Fibroblast of skin of back (primary cell): ENCODE results near the gene ALOX15B.
"Not testable (repeated sequence)": the region's sequence is repeated elsewhere in the genome, so short reads cannot be mapped to it uniquely, and the experiment has no call there.

Source experiments
- DNase-seq: peaks from one replicate; pipeline ENCODE4 v3.0.0-alpha.2; 2013

Gene ALOX15B

GRCh38 chr17:8041249-8041928, 2.5 kb downstream of the ALOX15B start:
- peak; percentile 55 for DNase-seq

- DNase-seq = no peak
Measured at GRCh38 chr17:8041979-8042378, 3.1 kb downstream of the ALOX15B start.

GRCh38 chr17:8044819-8045810, 6.3 kb downstream of the ALOX15B start:
- DNase-seq = no peak

GRCh38 chr17:8046306-8046928, 7.6 kb downstream of the ALOX15B start:
- DNase-seq = no peak

GRCh38 chr17:8046929-8047768, 8.3 kb downstream of the ALOX15B start:
- no peak for DNase-seq

- no peak for DNase-seq
Measured at GRCh38 chr17:8047769-8048110, 8.9 kb downstream of the ALOX15B start.

GRCh38 chr17:8048236-8048635, 9.4 kb downstream of the ALOX15B start:
- DNase-seq = no peak

- DNase-seq = no peak
Measured at GRCh38 chr17:8048736-8049135, 9.9 kb downstream of the ALOX15B start.

- DNase-seq = no peak
Measured at GRCh38 chr17:8051831-8052230, 13.0 kb downstream of the ALOX15B start.

GRCh38 chr17:8052256-8053252, 13.7 kb downstream of the ALOX15B start:
- DNase-seq = no peak

- no peak for DNase-seq
Measured at GRCh38 chr17:8053600-8053999, 14.7 kb downstream of the ALOX15B start.

GRCh38 chr17:8055851-8056231, 17.0 kb downstream of the ALOX15B start:
- no peak for DNase-seq

GRCh38 chr17:8056232-8056975, 17.5 kb downstream of the ALOX15B start:
- DNase-seq = peak; percentile 61

GRCh38 chr17:8056976-8057625, 18.2 kb downstream of the ALOX15B start:
- no peak for DNase-seq

- DNase-seq = peak; percentile 72
Measured at GRCh38 chr17:8057691-8058114, 18.8 kb downstream of the ALOX15B start.

- no peak for DNase-seq
Measured at GRCh38 chr17:8059131-8059530, 20.3 kb downstream of the ALOX15B start.

GRCh38 chr17:8060274-8060673, 21.4 kb downstream of the ALOX15B start:
- DNase-seq = peak; percentile 67

- DNase-seq = not testable (repeated sequence)
Measured at GRCh38 chr17:8061851-8062250, 23.0 kb downstream of the ALOX15B start.

- no peak for DNase-seq
Measured at GRCh38 chr17:8062435-8062806, 23.6 kb downstream of the ALOX15B start.
